WTC11 (cell line): ENCODE results near the gene DYSF. TPM values are rescaled to one million over a fixed set of nuclear protein-coding genes. Genes with fewer than 3 reads are reported as not detected.

Experiments
- ATAC-seq: fragments of 200-7000 bp; cut with Tn5 transposase; 2 replicates; pipeline ENCODE4 v1.10.0; 2021; ENCODE audit warnings: mild to moderate bottlenecking, moderate library complexity
- CTCF ChIA-PET: fragments of 300-600 bp; sonication (Branson Sonifier 250); formaldehyde crosslinking; loops from one replicate; lab custom pipeline; 2021; ENCODE audit warnings: antibody characterized with exemption; lab: Charles Lee
- POLR2A ChIA-PET: fragments of 350-600 bp; sonication (Branson Sonifier 250); formaldehyde crosslinking; loops from one replicate; lab custom pipeline; 2021; ENCODE audit warnings: antibody characterized with exemption; lab: Charles Lee
- DNase-seq: peaks from one replicate; pipeline ENCODE4 v3.0.0; 2021; ENCODE audit warnings: low spot score
- H3K27ac Mint-ChIP-seq: 2 replicates; pipeline ENCODE4 v1.8.0; 2021; ENCODE audit warnings: mixed read lengths
- H3K27me3 Mint-ChIP-seq: 2 replicates; pipeline ENCODE4 v1.8.0; 2021; ENCODE audit warnings: low read depth, mild to moderate bottlenecking, moderate library complexity, mixed read lengths
- H3K36me3 Mint-ChIP-seq: 2 replicates; pipeline ENCODE4 v1.8.0; 2021; ENCODE audit warnings: mixed read lengths
- H3K4me1 Mint-ChIP-seq: 2 replicates; pipeline ENCODE4 v1.8.0; 2022; ENCODE audit warnings: mixed read lengths
- H3K4me3 Mint-ChIP-seq: 2 replicates; pipeline ENCODE4 v1.8.0; 2021; ENCODE audit warnings: mild to moderate bottlenecking, moderate library complexity, mixed read lengths
- H3K9me3 Mint-ChIP-seq: 2 replicates; pipeline ENCODE4 v1.8.0; 2021; ENCODE audit warnings: mixed read lengths
- ESRRA ChIP-seq: sonication (generic); formaldehyde crosslinking; IDR thresholded peaks from 2 replicates; pipeline ENCODE4 v1.8.1; 2022; ENCODE audit warnings: mild to moderate bottlenecking, missing genetic modification reagents, borderline replicate concordance
- FOXP1 ChIP-seq: sonication (generic); formaldehyde crosslinking; IDR thresholded peaks from 2 replicates; pipeline ENCODE4 v1.8.0; 2022; ENCODE audit warnings: missing genetic modification reagents, mild to moderate bottlenecking, moderate library complexity, borderline replicate concordance
- HMGA2 ChIP-seq: fragments of 250-450 bp; sonication (Bioruptor Pico); IDR thresholded peaks from 2 replicates; pipeline ENCODE4 v1.4.0; 2021; ENCODE audit warnings: mild to moderate bottlenecking, moderate library complexity
- IRF2 ChIP-seq: sonication (generic); formaldehyde crosslinking; IDR thresholded peaks from 2 replicates; pipeline ENCODE4 v1.8.0; 2022; ENCODE audit warnings: low read depth, missing genetic modification reagents, borderline replicate concordance
- JAZF1 ChIP-seq: fragments of 250-450 bp; sonication (Bioruptor Pico); IDR thresholded peaks from 2 replicates; pipeline ENCODE4 v1.9.0; 2021; ENCODE audit warnings: moderate library complexity, mild to moderate bottlenecking, inconsistent platforms
- MXD4 ChIP-seq: fragments of 250-450 bp; sonication (Bioruptor Pico); IDR thresholded peaks from 2 replicates; pipeline ENCODE4 v1.8.0; 2021; ENCODE audit warnings: mild to moderate bottlenecking, moderate library complexity, borderline replicate concordance
- NFE2L1 ChIP-seq: sonication (generic); formaldehyde crosslinking; IDR thresholded peaks from 2 replicates; pipeline ENCODE4 v1.8.1; 2023; ENCODE audit warnings: missing genetic modification reagents
- NFYB ChIP-seq: sonication (generic); formaldehyde crosslinking; conservative IDR thresholded peaks from 2 replicates; pipeline ENCODE4 v1.8.0; 2022; ENCODE audit warnings: low read depth, missing genetic modification reagents
- NR2C2 ChIP-seq: sonication (generic); formaldehyde crosslinking; IDR thresholded peaks from 2 replicates; pipeline ENCODE4 v1.8.0; 2022; ENCODE audit warnings: mild to moderate bottlenecking, missing genetic modification reagents
- NR3C1 ChIP-seq: sonication (generic); formaldehyde crosslinking; conservative IDR thresholded peaks from 2 replicates; pipeline ENCODE4 v1.8.1; 2023; ENCODE audit warnings: low read depth, mild to moderate bottlenecking, missing genetic modification reagents
- RELA ChIP-seq: sonication (generic); formaldehyde crosslinking; IDR thresholded peaks from 2 replicates; pipeline ENCODE4 v1.8.1; 2022; ENCODE audit warnings: missing genetic modification reagents, mild to moderate bottlenecking, borderline replicate concordance
- SMAD3 ChIP-seq: sonication (generic); formaldehyde crosslinking; IDR thresholded peaks from 2 replicates; pipeline ENCODE4 v1.8.0; 2022; ENCODE audit warnings: missing genetic modification reagents, mild to moderate bottlenecking, borderline replicate concordance
- TCF7 ChIP-seq: sonication (generic); formaldehyde crosslinking; IDR thresholded peaks from 2 replicates; pipeline ENCODE4 v1.8.0; 2022; ENCODE audit warnings: mild to moderate bottlenecking, low read depth, missing genetic modification reagents, moderate library complexity
- TEAD1 ChIP-seq: sonication (generic); formaldehyde crosslinking; IDR thresholded peaks from 2 replicates; pipeline ENCODE4 v1.8.0; 2022; ENCODE audit warnings: mild to moderate bottlenecking, missing genetic modification reagents
- ZNF138 ChIP-seq: sonication (generic); formaldehyde crosslinking; conservative IDR thresholded peaks from 2 replicates; pipeline ENCODE4 v1.8.1; 2022; ENCODE audit warnings: mild to moderate bottlenecking, moderate library complexity, missing genetic modification reagents
- ZNF317 ChIP-seq: sonication (generic); formaldehyde crosslinking; IDR thresholded peaks from 2 replicates; pipeline ENCODE4 v1.8.1; 2023; ENCODE audit warnings: low read depth, mild to moderate bottlenecking, moderate library complexity, missing genetic modification reagents, borderline replicate concordance
- ZNF396 ChIP-seq: fragments of 250-450 bp; sonication (Bioruptor Pico); IDR thresholded peaks from 2 replicates; pipeline ENCODE4 v1.8.0; 2021; ENCODE audit warnings: mild to moderate bottlenecking, moderate library complexity, borderline replicate concordance
- total RNA-seq: library from RNA; stranded (reverse); gene quantifications from 3 replicates; pipeline ENCODE4 v1.2.3, GENCODE V29; 2021
- TF ChIP-seq, protein P1 (sequence below): sonication (generic); formaldehyde crosslinking; IDR thresholded peaks from 2 replicates; pipeline ENCODE4 v1.8.1; 2023; ENCODE audit warnings: mild to moderate bottlenecking, missing genetic modification reagents
- TF ChIP-seq, protein P2 (sequence below): fragments of 250-450 bp; sonication (Bioruptor Pico); conservative IDR thresholded peaks from 2 replicates; pipeline ENCODE4 v1.9.0; 2021; ENCODE audit warnings: mild to moderate bottlenecking
- TF ChIP-seq, protein P3 (sequence below): sonication (generic); formaldehyde crosslinking; IDR thresholded peaks from 2 replicates; pipeline ENCODE4 v1.8.0; 2022; ENCODE audit warnings: mild to moderate bottlenecking, missing genetic modification reagents
- TF ChIP-seq, protein P4 (sequence below): sonication (generic); formaldehyde crosslinking; conservative IDR thresholded peaks from 2 replicates; pipeline ENCODE4 v1.8.1; 2022; ENCODE audit warnings: mild to moderate bottlenecking, missing genetic modification reagents

Gene DYSF
- total RNA-seq, 1 experiment from 2014 or later, result 14.8 TPM

DNA sequence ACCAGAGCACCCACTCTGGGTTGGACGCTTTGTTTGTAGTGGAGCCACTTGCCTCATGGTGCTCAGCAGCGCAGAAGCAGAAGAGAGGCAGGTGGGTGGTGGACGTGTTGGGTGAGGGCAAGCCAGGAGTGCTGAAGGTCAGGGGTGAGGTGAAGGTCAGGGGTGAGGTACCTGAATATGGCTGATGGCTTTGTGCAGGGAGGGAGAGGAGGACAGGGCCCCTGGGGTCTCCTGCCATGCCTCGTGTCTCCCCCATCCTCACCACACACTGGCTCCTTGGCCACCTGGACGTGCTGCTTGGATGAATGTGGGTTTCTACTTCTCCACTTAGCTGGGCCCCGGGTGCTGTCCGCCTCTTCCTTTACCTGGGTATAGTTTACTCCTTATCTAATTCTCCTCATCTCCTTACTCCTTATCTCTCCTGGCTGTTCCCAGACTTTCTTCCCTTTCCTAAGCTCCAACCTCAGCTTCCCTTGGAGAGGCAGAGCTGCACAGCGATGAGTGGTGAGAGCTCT lies 68.1 kb downstream of the DYSF start:
- Mint-ChIP-seq H3K27me3 (no peaks in the 10 kb centered on the region), H3K4me3 (no peak overlapping the region), H3K27ac (no peak overlapping the region), H3K4me1 (peaks cover 5% of the 10 kb centered on the region), H3K9me3 (no peaks in the 10 kb centered on the region), H3K36me3 (peaks cover 3% of the 10 kb centered on the region; the same call in 1 of the 2 replicates)
- ChIA-PET CTCF (interaction anchor here (1.3 kb wide), 1 partner anchor 11 kb away, joined by 4 read pairs; no protein-coding TSS in a partner anchor), POLR2A (no interaction called here)
- ATAC-seq (no peak), DNase-seq (no peak)
- TF ChIP-seq FOXP1, result no peak
- TF ChIP-seq, protein P1, sequence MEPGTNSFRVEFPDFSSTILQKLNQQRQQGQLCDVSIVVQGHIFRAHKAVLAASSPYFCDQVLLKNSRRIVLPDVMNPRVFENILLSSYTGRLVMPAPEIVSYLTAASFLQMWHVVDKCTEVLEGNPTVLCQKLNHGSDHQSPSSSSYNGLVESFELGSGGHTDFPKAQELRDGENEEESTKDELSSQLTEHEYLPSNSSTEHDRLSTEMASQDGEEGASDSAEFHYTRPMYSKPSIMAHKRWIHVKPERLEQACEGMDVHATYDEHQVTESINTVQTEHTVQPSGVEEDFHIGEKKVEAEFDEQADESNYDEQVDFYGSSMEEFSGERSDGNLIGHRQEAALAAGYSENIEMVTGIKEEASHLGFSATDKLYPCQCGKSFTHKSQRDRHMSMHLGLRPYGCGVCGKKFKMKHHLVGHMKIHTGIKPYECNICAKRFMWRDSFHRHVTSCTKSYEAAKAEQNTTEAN, result no peak
- TF ChIP-seq, protein P2, sequence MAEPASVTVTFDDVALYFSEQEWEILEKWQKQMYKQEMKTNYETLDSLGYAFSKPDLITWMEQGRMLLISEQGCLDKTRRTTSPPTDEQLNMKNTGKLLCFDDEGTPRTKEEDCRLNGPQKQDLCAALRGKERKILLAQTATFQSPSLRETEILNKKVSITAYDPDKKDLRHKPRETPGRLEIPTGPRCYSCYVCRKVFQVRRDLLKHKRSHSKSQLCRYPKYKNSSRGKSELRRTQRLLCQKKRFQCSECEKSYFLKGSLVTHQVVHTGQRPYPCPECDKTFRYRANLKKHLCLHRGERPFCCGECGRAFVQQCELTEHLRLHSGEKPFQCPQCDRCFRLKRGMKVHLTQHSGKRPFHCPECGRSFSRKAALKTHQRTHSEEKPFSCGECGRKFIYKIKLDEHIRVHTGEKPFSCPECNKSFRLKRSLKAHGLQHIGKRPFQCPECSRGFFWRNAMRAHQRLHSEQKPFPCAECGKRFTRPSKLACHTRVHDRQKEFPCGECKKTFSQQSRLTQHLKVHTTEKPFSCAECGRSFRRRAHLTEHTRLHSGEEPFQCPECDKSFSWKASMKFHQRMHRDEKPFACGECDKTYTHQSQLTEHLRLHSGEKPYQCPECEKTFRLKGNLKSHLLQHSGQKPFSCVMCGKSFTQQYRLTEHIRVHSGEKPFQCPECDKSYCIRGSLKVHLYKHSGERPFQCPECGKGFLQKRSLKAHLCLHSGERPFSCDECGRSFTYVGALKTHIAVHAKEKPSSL (CRISPR knock-in tag), result no peak
- no peak for TF ChIP-seq NFE2L1
- no peak for TF ChIP-seq SMAD3
- TF ChIP-seq, protein P3, sequence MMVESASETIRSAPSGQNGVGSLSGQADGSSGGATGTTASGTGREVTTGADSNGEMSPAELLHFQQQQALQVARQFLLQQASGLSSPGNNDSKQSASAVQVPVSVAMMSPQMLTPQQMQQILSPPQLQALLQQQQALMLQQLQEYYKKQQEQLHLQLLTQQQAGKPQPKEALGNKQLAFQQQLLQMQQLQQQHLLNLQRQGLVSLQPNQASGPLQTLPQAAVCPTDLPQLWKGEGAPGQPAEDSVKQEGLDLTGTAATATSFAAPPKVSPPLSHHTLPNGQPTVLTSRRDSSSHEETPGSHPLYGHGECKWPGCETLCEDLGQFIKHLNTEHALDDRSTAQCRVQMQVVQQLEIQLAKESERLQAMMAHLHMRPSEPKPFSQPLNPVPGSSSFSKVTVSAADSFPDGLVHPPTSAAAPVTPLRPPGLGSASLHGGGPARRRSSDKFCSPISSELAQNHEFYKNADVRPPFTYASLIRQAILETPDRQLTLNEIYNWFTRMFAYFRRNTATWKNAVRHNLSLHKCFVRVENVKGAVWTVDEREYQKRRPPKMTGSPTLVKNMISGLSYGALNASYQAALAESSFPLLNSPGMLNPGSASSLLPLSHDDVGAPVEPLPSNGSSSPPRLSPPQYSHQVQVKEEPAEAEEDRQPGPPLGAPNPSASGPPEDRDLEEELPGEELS (CRISPR knock-in tag), result no peak
- no peak for TF ChIP-seq MXD4 (CRISPR knock-in tag)
- TF ChIP-seq ESRRA, result no peak
- no peak for TF ChIP-seq ZNF138 (CRISPR knock-in tag)
- no peak for TF ChIP-seq RELA
- TF ChIP-seq, protein P4, sequence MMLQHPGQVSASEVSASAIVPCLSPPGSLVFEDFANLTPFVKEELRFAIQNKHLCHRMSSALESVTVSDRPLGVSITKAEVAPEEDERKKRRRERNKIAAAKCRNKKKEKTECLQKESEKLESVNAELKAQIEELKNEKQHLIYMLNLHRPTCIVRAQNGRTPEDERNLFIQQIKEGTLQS (CRISPR knock-in tag), result no peak
- TF ChIP-seq NR3C1 (CRISPR knock-in tag), result no peak
- no peak for TF ChIP-seq NFYB (CRISPR knock-in tag)
- no peak for TF ChIP-seq HMGA2
- no peak for TF ChIP-seq IRF2 (CRISPR knock-in tag)
- TF ChIP-seq NR2C2 (CRISPR knock-in tag), result no peak

GRCh38 chr2:71524476-71524875 lies 71.1 kb downstream of the DYSF start:
- ChIA-PET CTCF (interaction anchor here (0.6 kb wide), 1 partner anchor 28 kb away, joined by 4 read pairs; no protein-coding TSS in a partner anchor), POLR2A (no interaction called here)
- DNase-seq (no peak), ATAC-seq (no peak)
- H3K4me3 Mint-ChIP-seq, result no peak overlapping the region
- H3K36me3 Mint-ChIP-seq, result peaks cover 3% of the 10 kb centered on the region; the same call in 1 of the 2 replicates
- TF ChIP-seq TCF7 (CRISPR knock-in tag) (no peak), JAZF1 (CRISPR knock-in tag) (no peak), ZNF317 (no peak), ZNF396 (no peak), TEAD1 (CRISPR knock-in tag) (no peak)
- H3K27ac Mint-ChIP-seq, result no peak overlapping the region
- no peaks in the 10 kb centered on the region for H3K9me3 Mint-ChIP-seq
- no peaks in the 10 kb centered on the region for H3K27me3 Mint-ChIP-seq
- H3K4me1 Mint-ChIP-seq, result peaks cover 25% of the 10 kb centered on the region
